Measurements from ENCODE around the gene NCCRP1.
"Not testable (repeated sequence)": the region's sequence is repeated elsewhere in the genome, so short reads cannot be mapped to it uniquely, and the experiment has no call there.

NCCRP1 gene

GRCh38 chr19:39211731-39212374, 15.1 kb downstream of the NCCRP1 start:
- DNase-seq, result no peak

DNA sequence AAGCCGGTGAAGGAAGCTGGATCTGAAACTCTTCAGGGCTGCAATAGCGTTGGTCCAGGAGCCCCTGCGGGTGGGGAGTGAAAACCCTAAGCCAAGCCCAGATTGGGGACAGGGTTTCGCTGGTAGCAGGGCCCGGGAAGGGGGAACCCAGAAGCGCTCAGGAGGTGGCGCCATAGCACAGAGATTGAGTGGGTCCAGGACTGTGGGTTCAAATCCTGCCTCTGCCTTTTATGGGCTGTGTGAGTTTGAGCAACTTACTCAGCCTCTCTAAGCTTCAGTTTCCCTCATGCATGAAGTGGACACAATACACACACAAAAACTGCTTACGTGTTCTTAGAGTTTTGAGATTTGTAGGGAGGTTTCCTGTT, 15.6 kb downstream of the NCCRP1 start:
- DNase-seq, result peak; percentile 66 to 69

DNA sequence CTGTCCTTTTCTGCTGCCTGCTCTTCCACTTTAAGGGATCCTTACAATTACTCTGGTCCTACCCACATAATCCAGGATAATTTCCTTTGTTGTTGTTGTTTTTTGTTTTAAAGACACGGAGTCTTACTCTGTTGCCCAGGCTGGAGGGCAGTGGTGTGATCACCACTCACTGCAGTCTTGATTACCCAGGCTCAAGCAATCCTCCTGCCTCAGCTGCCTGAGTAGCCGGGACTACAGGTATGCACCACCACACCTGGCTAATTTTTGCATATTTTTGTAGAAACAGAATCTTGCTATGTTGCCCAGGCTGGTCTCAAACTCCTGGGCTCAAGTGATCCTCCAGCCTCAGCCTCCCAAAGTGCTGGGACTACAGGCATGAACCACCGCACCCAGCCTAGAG, 18.6 kb downstream of the NCCRP1 start:
- not testable (repeated sequence) for DNase-seq

DNA sequence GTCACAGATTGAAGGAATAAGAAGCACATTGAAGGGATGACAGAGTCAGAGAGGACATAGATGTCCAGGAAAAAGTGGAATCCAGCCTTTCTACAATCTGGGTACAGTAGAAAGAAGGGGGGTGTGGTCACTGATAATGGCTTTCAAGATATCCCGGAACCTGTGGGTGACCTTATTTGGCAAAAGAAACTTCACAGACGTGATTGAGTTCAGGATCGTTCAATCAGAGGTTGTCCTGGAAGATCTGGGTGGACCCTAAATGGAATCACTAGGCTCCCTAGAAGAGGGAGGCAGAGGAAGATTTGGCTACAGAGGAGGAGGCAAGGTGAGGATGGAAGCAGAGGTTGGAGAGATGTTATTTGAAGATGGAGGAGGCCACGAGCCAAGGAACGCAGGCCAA, 20.3 kb downstream of the NCCRP1 start:
- DNase-seq, result no peak

GRCh38 chr19:39218230-39219007, 21.7 kb downstream of the NCCRP1 start:
- no peak for DNase-seq

GRCh38 chr19:39219108-39219507, 22.3 kb downstream of the NCCRP1 start:
- DNase-seq, result not testable (repeated sequence)

- DNase-seq, result no peak
These were observed 27.0 kb downstream of the NCCRP1 start for GRCh38 chr19:39223703-39224279.

DNA sequence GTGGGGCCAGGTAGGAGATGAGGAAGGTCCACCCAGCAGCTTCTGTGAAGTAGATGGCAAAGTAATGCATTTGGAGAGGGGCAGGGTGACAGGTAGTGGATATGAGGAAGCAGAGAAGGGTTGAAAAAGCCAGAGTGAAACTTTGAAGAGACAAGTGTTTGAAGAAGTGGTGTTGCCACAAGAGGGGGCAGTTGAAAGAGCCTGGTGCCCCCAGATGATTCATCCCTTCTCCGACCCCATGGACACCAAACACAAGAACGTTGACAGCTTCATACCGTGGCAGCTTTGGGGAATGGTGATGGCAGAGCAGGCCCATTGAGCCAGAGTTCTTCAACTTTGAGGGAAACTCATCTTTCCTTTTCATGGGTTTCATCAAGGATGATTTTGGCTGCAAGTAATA, 28.1 kb downstream of the NCCRP1 start:
- DNase-seq, result no peak

DNA sequence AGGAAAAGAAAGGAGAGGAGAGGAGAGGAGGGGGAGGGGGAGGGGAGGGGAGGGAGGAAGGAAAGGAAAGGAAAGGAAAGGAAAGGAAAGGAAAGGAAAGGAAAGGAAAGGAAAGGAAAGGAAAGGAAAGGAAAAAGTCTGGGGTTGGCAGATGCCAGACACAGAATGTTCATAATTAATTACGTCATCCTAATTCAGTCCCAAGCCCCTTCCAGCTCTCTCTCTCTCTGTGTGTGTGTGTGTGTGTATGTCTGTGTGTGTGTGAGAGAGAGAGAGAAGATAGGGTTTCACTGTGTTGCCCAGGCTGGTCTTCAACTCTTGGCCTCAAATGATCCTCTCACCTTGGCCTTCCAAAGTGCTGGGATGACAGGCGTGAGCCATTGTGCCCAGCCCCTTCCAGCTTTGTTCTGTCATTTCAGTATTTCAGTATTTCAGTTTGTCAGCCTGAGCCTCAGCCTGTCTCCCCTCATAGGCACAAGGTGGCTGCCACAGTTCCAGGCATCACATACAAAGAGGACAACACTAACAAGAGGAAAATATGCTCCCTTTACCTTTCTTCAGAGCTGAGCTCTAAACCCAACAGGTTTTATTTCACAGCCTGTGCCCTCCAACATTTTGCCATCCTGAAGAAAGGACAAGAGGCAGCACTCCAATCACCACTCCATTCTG, 33.5 kb downstream of the NCCRP1 start:
- DNase-seq, result no peak

DNA sequence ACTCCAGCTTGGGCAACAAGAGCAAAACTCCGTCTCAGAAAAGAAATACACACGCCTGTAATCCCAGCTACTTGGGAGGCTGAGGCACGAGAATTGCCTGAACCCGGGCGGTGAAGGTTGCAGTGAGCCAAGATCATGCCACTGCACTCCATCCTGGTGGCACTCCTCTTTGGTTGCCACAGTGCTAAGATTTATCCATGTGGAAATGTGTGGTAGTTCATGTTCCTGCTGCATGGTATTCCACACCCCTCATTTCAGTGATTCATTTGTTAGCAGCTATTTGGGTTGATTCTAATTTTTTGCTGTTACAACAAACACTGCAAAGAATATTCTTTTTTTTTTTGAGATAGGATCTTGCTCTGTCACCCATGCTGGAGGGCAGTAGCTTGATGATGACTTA, 35.9 kb downstream of the NCCRP1 start:
- no peak for DNase-seq

GRCh38 chr19:39236527-39236926, 39.8 kb downstream of the NCCRP1 start:
- no peak for DNase-seq

DNA sequence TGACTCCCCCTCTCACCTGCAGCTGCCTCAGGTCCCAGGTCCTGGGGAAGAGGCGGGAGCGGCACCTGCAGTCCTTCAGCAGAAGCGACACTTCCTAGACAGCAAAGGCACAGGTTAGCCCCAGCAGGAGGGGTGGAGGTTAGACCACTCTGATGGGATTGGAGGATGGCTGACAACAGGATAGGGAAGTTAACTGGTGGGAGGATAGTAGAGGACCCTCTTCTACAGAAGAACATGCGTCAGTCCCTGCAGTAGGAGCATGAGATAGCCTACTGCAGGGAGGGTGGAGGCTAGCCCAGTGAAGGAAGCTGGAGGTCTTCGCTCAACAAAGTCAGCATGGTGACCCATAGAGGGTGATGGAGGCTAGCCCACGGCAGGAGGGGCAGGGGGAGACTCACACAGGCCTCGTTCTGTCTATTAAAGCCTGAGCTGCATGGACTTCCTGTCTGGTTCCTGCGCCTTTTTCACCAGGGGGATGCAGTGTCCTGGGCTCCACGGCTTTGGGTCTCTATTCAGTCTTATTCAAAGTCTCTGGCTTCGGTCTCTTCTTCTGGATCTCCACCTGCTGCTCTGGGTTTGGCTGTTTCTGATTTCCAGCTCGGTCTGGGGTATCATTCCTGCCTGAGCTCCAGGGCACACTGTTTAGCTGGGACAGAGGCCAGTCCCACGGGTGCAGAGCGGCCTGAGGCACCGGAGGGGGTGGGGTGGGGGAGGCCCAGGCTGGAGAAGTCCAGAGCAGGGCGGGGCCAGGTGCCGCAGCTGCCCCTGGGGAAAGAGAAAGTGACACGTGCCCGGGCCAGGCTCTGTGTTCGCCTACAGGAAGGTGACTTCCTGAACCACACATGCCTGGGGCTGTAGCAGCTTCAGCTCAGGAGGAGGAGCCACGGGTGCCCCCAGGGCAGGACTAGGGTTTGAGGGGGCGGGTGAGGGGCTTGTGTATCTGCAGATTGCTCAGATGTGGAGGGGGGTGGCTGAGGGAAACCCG, 40.7 kb downstream of the NCCRP1 start:
- peak in 1 of 2 donors; percentile 39 for DNase-seq

- no peak for DNase-seq
These were observed 41.4 kb downstream of the NCCRP1 start for GRCh38 chr19:39238209-39238608.

DNA sequence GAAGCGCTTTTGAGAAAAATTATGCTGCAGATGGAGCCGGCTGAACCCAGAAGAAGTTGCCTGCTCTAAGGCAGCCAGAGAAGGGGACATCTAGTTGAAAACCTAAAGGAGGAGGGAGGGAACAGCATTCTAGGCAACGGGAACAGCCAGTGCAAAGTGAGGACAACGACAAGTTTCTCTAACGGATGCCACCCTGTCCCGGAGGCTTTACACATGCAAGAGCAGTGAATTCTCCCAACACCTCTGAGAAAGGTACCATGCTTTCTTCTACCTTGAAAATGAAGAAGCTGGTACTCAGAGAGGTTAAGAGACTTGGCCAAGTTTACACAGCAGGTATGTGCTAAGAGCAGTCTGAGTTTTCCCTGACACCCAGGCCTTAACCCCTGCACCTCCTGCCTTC, 42.2 kb downstream of the NCCRP1 start:
- no peak for DNase-seq

GRCh38 chr19:39240421-39240820, 43.7 kb downstream of the NCCRP1 start:
- no peak for DNase-seq

- DNase-seq, result not testable (repeated sequence)
These were observed 47.0 kb downstream of the NCCRP1 start for GRCh38 chr19:39243741-39244140.

GRCh38 chr19:39244410-39245100, 47.8 kb downstream of the NCCRP1 start, which contains the start of gene IFNL3:
Gene IFNL3, minus strand, starts transcription at chr19:39245006. Its CDS starts 39 bp downstream, at chr19:39244967.
- DNase-seq, result not testable (repeated sequence)

- not testable (repeated sequence) for DNase-seq
These were observed 48.4 kb downstream of the NCCRP1 start for GRCh38 chr19:39245166-39245565.

DNA sequence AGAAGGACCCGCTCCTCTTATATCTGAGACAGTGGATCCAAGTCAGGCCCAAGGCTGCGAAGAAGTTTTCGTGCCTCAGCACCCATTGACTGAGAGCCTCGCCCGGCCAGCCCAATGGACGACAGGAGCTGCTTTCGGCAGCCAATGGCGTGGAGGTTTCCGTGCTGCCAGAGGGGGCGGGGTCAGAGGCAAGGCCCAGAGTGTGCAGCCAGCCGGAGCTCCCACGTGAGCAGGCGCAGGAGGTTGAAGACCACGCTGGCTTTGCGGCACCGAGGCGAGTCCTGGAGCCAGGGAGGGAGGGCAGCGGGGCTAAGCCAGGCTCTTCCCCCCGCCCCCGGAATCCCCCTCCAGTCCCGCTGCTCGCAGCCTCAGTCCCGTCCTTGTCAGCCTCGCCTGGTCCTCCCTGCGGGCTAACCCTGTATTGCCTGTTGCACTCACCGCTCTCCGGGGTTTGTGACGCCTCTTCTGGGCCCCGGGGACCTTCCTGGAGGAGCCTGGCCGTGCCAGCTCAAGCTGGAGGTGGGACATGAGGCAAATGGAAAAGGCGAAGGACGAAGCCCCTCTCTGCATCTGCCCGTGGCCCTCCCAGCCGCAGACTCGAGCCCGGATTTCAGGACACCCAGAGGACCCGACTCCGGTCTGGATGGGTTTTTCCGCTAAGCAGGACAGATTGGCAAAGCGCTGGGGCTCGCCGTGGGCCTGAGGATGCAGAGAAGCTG, 50.3 kb downstream of the NCCRP1 start:
- DNase-seq, result no peak

DNA sequence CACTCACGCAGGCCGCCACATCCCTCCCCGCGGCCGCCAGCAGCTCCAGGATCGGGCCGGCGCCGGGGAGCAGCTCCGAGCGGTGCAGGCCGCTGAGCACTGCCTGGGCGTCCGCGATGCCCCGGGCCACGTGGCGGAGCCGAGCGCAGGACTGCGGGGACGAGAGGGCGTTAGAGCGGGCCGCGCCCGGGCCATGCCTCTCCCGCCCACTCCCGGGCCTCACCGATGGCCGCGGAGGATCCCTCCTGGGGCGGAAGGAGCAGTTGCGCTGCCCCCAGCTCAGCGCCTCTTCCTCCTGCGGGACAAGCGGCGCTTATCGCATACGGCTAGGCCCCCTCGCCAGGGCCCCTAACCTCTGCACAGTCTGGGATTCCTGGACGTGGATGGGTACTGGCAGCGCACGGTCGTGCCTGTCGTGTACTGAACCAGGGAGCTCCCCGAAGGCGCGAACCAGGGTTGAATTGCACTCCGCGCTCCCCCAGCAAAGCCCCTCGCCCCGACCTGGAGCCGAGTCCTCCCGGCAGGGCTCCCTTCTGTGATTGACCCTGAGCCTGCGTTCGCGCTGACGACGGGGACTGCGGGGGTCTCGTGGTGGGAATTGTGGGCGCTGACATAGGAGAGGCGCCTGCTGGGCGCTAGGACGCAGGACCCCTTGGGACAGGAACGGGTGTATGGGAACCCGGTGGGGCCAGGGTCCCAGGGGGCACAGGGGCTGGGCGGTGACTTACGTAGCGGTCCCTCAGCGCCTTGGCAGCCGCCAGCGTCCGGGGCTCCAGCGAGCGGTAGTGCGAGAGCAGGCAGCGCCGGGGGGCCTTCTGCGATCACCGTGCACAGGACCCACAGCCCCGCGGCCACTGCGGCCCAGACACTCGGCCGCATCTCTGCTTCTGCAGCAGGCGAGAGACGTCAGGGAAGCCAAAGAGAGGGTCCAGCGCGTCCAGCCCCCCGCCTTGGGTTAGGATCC, 51.2 kb downstream of the NCCRP1 start:
- no peak for DNase-seq

Data from stimulated activated CD4-positive, alpha-beta T cell treated with anti-CD3 and anti-CD28 coated beads, Interleukin-2, amount 100 ng/mL, for 48 hours (primary cell).